Measurements from ENCODE around the gene MCM5. TPM values are rescaled to one million over a fixed set of nuclear protein-coding genes. Genes with fewer than 3 reads are reported as not detected.
"Not testable (repeated sequence)": the region's sequence is repeated elsewhere in the genome, so short reads cannot be mapped to it uniquely, and the experiment has no call there.

MCM5 gene
- total RNA-seq (2014; rRNA removed; shearing (Covaris generic)): 154 and 155 TPM in 2 replicates

DNA sequence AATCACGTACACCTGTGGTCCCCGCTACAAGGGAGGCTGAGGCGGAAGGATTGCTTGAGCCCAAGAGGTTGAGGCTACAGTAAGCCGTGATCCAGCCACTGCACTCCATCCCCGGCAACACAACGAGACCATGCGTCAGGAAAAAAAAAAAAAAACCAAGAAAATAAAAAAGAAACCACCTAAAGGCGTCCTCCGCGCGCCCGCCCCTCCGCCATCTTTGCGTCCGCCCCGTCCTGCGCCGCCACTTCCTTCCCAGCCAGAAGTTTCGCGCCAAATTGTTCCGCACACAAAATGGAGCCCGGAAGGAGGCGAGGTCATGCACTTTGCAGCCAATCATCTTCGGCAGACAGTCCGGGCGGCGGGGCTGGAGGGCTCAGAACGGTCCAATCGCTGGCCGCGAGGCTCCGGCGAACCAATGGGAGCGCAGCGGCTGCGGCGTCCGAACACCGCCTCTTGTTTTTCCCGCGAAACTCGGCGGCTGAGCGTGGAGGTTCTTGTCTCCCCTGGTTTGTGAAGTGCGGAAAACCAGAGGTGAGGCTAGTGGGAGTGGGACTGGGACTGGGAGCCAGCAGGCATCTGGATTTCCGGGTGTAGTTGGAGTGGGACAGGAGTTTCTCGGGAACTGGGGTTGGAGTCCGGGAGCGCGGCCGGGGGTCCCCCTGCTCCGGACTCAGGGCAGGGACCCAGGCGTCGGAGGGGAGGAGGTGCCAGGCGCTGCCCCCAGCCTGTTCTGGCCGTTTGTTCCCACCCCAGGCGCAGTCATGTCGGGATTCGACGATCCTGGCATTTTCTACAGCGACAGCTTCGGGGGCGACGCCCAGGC is at the start of gene MCM5:
Gene MCM5, plus strand, starts transcription at position 463 of the 823 bp plus-strand sequence. Its CDS starts 299 bp downstream, at position 762.
- DNase-seq (ENCODE audit: low spot score): peak; percentile 91

DNA sequence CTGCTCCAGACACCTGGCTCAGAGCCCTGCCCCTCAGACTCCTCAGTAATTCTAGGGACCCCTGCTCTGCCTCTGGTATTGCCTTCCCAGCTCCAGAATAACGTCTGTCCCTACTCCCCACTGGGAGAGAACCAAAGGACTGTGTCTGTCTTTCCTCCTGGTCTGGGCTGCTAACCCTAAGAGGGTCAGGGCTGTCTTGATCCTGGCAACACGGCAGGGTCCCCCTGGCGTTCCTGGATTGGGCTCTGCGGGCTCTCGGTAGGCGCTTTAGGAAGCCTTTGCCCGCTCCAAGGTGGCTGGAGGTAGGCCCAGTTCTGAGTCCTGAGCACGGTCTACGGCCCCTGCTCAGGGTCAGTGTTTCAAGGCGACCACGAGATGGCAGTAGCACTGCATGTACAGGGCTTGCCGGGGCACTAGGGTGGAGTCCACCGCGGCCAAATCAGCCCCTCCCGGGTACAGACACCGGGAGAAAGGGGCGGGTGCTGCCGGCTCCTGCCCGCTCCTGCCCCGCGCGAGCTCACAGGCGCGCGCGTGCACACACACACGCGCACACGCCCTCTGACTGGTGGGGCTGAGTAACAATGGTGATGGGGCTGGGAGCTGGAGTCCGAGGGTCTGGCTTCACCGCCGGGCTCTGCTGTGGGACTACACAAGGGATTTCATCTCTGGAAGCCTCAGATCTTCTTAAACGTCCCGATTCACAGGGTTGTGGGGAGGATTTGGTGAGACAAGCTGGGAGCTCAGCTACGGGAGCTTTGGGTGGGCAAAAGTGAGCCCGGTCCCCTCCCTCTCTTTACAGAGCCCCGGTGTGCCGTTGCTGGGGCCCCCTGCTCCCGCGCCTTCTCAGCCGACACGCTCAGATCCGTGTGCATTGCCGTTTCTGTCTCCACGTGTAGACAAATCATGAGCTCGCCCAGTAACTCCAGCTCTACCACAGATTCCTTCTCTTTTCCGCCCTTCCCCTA is 49.1 kb upstream of the MCM5 start:
- DNase-seq (ENCODE audit: low spot score): peak; percentile 80

DNA sequence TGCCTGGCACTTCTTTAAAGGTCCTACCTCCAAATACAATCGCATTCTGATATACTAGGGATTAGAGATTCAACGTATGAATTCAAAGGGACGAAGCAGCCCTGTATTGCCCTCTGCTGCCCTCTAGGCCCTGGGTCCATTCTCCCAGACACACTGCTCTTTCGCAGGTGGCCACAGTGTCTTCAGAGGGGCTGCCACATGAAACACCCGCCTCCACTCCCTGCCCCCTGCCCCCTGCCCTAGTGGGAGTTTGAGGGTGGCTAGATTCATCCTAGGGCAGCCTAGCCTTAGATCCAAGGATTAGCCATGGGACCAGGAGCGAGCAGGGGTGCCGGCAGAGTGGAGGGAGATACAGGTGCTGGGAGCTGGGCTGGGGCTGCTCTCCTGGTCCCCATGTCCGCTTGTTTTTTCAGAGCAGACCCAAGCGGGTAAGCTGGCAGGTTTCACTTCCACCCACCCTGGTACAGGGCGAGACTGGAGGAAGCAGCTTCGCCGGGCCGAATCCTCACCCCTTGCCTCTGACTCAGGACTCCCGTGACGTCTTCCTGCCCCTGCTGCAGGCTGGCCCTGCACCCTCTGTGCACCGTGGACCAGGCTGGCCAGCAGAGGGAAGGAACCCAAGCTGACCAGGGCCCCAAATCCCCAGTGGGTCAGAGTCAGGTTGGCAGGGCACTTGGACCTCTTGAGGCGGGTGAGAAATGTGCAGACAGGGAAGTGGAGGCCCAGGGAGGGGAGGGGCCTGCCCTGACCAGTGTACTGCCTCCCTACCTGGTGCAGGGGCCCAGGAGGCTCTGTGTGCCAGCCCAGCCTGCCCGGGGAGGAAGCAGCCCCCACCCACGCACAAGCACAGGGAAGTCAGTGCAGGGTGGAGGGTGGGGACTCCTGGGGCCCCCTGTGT is 47.5 kb upstream of the MCM5 start:
- peak; percentile 42 for DNase-seq (ENCODE audit: low spot score)

DNA sequence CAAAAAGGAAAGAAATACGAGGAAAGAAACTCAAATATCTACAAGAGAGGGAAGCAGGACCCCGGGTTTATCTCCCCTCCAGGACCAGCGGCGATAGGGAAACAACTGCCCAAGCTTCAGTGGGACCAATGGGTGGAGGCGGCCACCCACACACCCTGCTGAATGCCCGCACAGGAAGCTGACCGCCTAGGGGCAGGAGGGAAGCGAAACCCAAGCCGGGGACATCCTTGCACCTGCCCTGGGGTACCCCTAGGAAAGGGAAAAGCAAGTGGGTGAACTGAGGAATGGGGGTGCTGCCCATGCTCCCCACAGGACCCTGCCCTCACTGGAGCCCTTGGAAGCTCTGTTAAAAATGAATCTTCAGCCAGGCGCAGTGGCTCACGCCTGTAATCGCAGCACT is 46.6 kb upstream of the MCM5 start:
- no peak for DNase-seq (ENCODE audit: low spot score)

DNA sequence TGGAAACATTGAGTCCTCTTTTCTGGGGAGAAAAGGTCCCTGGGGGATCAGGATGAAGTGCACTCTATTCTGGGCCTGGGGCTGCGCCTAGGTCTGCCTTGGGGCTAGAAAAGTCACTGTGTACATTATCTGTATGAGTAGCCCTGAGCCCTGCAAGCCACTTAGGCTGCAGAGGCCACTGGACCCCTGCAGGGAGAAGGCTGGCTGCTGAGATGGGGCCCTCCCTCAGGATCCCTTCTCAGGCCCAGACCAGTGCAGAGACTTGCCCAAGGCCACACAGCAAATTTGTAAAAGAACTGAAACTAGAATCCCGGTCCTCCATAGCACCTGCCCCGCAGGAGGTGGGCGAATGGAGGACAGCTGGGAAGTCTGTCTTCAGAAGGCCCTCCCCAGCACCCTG is 45.9 kb upstream of the MCM5 start:
- no peak for DNase-seq (ENCODE audit: low spot score)

DNA sequence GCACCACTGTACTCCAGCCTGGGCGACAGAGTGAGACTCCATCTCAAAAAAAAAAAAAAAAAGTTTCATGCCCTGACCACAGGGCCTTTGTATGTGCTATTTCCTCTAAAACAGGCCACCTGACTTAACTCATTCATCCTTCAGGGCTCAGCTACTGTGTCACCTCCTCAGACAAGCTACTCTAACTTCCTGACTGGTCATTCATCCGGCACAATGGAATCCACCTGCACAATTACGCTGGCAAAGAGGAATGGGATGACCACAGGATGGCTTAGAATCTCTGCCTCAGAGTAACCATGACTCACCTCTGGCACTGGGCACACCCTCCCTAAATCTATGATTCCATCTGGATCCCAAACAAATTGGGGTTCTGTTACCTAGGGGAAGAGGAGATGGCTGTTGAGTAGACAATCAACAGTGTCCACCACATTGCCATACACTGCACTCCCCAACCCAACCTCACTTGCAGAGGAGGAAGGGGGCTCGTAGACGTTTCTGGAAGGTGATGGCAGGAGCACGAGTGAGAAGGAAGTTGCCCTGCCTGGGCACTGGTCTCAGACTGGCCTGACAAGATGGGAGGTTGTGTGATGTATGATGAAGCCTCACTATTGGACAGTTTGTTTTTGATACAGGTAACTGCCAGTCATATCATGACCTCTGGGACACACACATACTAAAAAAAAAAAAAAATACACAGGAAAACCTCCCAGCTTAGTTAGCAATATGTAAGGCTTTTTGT is 41.9 kb upstream of the MCM5 start:
- no peak for DNase-seq (ENCODE audit: low spot score)

DNA sequence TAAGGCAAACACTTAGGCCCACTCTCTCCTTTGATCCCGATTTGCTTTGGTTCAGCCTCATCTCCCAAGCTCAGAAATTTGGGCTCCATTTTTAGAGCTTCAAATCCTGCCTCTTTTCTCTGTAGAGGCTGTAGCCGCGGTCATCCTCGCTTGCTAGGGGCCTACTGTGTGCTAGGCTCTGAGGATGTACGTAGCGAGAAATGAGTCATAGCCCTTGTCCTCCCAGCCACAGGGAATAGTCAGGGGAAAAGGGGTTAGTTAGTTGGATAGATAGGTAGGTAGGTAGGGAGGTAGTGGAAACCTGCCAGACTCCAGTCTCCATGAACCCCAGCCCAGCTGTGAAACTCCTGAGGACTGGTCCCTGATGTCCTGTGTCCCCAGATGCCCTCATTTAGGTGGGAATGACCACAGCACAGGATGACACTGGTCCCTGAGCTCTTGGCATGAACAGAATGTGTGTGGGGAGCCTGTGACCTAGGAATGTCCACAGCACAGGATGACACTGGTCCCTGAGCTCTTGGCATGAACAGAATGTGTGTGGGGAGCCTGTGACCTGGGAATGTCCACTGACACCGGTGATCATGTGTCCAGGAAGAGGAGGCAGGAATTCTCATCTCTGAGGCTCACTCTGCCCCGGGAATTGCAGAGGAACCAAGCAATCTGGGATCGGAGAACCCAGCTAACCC is 40.4 kb upstream of the MCM5 start:
- no peak for DNase-seq (ENCODE audit: low spot score)

DNA sequence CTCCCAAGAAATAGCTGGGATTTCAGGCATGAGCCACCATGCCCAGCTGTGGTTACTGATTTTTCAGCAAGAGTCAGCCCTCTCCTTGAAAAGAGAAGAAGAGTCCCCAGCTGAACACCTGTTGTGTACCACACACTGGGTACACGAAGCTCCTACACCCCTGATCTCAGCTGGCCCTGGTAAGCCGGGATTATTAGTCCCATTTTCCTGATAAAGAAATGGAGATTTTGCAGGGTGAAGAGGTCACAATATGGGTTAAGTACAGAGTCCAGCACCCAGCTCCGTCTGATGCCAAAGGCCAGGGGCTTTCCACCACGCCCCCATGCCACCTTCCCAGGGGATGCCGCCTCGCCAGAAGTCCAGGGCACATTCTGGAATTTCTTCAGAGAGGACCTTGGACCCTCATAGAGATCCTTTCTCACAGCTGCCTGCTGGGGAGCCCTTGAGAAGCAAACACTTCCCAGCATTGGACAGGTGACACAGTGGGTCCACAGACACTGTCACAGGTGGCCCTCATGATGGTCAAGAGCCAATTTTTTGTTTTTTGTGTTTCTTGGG is 38.9 kb upstream of the MCM5 start:
- no peak for DNase-seq (ENCODE audit: low spot score)

DNA sequence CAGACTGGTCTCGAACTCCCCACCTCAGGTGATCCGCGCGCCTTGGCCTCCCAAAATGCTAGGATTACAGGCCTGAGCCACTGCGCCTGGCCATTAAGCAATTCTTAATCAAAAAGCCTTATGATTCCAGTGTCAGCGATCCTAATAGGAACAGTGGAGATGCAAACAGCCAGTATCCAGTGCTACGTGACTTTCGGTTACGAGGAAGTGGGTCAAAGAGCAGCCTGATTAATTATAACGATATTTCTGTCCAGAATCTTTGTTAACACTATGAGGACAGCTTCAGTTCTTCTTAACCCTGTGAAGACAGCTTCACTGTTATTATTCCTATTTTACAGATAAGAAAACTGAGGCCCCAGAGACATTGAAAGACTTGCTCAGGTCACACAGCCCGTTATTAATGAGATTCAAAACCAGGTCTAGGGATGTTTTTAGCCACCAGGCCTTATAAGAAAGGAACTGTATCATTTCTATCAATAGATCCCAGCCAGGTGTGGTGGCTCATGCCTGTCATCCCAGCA is 36.3 kb upstream of the MCM5 start:
- DNase-seq (ENCODE audit: low spot score): no peak

DNA sequence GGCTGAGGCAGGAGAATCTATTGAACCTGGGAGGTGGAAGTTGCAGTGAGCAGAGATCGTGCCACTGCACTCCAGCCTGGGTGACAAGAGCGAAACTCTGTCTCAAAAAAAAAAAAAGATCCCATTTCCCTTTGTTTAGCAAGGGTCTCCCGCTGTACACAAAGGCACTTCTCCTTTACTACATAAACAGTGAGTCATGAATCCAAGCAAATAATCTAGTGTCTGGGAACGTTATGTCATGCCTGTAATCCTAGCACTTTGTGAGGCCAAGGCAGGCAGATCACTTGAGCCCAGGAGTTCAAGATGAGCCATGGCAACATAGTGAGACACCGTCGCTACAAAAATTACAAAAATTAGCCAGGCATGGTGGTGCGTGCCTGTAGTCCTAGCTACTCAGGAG is 35.7 kb upstream of the MCM5 start:
- DNase-seq (ENCODE audit: low spot score): not testable (repeated sequence)

DNA sequence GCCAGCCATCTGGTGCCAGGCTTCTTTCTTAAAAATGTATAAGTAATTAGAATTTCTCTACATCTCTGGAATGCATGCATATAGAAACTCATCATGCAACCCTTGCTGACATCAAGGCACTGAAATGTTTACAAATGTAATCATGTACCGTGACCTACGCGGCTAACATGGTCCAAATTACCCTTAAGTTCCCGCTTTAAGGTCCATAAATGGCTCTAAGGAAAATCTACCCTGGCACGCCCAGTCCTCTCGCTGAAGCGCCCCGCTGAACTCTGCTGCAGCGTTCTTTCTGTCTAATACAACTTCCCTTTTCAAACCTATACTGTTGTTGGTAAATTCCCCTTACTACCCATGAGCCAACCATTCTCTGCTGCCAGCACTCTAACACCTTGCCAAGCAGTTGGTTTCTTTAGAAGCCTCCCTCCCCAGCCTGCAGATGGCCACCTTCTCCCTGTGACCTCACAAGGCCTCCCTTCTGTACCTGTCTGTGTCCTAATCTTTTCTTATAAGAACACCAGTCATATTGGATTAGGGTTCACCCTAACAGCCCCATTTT is 32.5 kb upstream of the MCM5 start:
- no peak for DNase-seq (ENCODE audit: low spot score)

DNA sequence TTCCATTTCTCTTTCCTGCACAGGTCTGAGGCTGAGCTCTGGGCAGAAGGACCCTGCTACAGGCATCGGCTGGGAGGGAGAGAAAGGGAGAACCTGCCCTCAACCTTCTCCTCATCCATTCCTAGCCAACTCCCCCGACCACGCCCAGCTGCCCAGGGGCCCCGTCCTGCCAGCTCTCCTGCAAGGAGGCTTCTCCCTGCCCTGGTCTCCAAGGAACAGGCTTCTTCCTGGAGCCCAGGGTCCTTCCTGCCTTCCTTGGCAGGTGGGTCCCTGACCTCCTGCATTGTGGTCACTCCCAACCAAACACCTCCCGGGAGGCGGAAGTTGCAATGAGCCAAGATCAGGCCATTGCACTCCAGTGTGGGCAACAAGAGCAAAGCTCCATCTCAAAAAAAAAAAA is 31.6 kb upstream of the MCM5 start:
- no peak for DNase-seq (ENCODE audit: low spot score)

DNA sequence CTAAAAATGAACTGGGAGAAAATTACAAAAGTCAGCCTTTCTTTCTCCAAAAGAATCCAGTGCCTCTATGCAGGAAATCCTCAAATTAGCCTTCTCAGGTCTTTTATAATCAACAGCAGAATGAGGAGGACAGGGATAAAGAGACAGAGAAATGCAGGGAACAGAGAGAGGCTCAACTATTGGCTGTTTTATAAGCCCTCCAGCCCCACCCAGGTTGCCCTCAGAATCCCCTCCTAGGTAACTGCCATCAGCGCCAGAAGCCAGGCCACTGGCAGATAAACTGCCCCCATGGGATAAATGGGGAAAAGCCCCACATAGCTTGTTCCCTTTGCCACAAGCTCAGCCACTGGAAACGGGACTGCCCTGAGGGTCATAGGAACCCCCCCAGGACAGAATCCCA is 29.9 kb upstream of the MCM5 start:
- DNase-seq (ENCODE audit: low spot score): no peak

DNA sequence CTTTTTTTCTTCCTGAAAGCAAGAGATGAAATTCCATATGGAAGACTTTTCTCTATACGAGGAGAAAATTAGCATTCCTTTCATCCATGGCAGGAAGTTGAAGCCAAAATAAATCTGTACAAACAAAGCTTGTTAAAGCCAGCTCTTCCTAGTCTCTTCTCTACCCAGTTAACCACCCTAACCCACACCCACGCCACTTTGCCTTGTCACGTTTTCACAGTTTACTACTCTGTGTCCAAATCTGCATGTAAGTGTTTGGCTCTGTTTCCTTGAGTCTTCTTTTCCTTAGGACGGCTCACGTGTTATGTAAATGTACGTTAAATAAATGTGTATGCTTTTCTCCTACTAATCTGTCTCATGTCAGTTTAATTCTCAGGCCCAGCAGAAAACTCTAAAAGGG is 26.2 kb upstream of the MCM5 start:
- DNase-seq (ENCODE audit: low spot score): no peak

DNA sequence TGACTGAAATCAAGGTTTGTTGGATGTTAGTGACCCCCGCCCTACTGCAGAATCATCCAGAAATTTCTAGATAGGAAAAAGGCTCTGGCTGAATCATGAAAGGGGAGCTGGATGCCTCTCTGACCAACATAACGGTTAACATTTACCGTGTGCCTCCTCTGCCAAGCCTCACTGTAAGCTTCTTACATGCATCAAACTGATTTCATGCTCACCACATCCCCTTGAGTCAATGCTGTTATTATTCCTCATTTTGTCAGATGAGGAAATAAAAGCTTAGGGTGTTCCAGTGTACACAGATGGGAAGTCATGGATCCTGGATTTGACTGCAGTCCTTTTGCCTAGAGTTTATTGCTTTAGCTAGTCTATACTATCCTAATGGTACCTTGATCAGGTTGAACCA is 24.9 kb upstream of the MCM5 start:
- DNase-seq (ENCODE audit: low spot score): no peak

DNA sequence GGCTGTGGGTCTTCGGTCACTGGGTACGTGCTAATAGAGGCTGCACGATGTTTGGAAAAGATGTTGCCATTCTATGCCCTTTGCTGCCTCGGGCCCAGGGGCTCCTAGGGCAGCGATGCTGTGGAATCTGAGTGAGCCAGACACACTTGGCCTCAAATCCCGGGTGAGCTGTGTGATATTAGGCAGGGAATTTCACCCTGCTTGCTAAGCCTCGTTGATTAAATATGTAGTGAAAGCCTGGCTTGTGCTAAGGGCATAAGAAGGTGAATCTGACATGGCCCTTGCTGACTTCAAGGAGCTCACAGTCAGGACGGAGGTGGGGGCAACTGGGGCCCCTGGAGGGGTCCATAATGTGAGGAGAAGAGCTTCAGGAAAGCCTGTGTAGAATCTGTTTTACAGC is 24.4 kb upstream of the MCM5 start:
- no peak for DNase-seq (ENCODE audit: low spot score)

DNA sequence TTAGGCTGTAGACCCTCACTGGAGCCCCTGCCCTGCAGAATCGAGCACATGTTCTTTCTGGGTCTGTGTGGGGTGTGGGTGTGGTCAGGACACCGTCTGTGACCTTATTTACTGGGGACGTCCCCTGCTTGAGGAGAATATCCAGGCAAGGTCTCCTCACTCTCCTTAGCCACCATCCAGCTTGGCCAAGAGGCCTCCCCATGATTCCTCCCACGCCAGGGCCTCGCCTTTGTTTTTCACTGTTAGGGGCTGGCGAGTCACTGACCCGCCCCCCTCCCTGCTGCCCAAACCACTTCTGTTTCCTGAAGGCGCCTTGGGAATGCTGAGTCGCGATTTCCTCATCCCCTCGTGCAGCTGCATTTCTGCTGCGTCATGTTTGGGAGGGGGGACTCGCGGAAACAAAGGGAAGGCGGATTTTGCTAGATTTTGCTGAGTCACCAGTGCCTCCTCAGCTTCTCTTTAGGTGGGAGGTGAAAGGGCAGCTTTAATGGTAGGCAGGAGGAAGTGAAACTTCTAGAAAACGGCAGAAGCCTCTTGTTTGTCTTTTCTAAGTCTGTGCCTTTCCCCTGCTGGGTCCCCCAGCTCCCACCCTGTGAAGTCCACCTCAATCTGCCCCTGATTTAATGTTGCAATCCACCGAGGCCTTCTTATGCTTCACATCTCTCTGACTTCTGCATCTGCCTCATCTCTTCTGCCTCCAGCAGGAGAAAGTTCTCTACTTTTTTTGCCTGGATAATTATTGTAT is 23.0 kb upstream of the MCM5 start:
- peak; percentile 81 for DNase-seq (ENCODE audit: low spot score)

DNA sequence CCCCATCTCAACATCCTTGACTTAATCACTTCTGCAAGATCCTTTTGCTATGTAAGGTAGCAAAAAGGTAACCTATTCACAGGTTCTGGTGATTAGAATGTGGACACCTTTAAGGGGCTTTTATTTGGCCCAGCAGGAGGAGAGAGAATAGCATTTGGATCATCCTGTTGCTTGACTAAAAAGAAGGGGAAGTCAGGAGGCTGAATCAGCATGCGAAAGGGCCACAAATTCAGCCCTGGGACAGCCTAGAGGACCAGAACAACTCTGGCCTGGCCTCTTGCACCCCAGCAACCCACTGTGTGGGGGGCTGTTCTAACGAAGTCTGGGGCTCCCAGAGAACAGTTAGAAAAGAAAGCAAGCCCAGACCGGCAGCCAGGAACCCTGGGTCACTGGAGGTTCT is 22.2 kb upstream of the MCM5 start:
- DNase-seq (ENCODE audit: low spot score): no peak

DNA sequence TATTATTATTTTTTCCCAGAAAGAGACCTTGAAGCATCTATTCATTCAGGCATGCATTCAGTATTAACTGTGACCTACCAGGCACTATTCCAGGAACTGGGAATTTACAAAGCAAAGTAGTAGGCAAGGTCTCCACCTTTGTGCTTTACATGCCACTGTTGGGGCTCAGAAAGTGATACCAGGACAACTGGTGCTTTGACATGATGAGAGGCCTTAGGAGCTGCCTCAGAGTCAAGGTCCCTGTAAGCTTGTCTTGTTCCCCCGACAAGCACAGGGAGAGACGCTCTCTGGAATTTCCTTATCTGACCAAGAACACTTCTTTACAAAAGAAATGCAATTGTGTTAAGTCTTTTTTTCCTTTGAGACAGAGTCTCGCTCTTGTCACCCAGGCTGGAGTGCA is 21.3 kb upstream of the MCM5 start:
- no peak for DNase-seq (ENCODE audit: low spot score)

Data from HT-29 (cell line).